Measurements from ENCODE around the gene TRIM47. TPM values are rescaled to one million over a fixed set of nuclear protein-coding genes. Genes with fewer than 3 reads are reported as not detected.

TRIM47 gene
- total and polyA plus RNA-seq, 2 of the 13 experiments (the other 11 are each of a cell fraction or from before 2014, with no cell fraction given) = 33.5 to 82.0 TPM

DNA sequence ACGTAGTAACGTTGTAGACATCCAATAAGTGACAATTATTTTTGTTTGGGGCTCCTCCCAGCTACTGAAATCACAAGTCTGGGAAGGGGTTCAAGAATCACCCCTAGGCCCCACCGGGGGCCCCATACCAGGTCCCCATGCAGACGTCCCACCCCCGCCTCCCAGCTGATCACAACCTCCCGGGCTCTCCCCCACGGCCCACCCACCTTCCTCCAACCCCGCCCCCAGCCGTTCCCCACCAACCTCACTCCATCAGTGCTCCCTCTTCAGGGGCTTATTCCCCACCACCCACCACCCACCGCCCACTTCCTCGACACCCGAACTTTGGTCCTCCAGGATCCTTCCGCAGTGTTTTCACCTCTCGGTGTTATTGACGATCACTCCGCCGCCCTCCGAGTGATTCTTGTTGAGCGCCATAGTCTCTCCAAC lies 23.5 kb downstream of the TRIM47 start:
- intact Hi-C loops (cut with micrococcal nuclease; ENCODE audit: unreplicated experiment) = loop anchor here (2.0 to 5.0 kb wide), 3 partner anchors 14 to 37 kb away; no protein-coding TSS in a partner anchor
- ATAC-seq = peak; percentile 6

More for the DNA sequence above, 23.5 kb downstream of the TRIM47 start:
- peaks cover 3 to 13% of the 10 kb centered on the region in 2 experiments; a peak in 4 of 5 replicates for H3K36me3 ChIP-seq (replicated peaks in 1 of 2; ENCODE audit: control insufficient read depth in 1 of 2, insufficient read depth in 2 of 2, low read length in 2 of 2)
- CTCF ChIA-PET (ENCODE audit: low intra/inter-chr PET ratio, low total read pairs) = no interaction called here
- no peaks in the 10 kb centered on the region; a peak in 1 of 5 replicates for H3K27me3 ChIP-seq (ENCODE audit: control insufficient read depth in 1 of 2, insufficient read depth in 2 of 2, low read length in 2 of 2)
- no peak for DNase-seq (ENCODE audit: low spot score)
- no TSS peak for BruUV-seq (replicated peaks)
- peak overlapping the region; percentile 64 for H3K27ac ChIP-seq (ENCODE audit: extremely low read length, insufficient read depth, low read length)
- peak overlapping the region; percentile 78 for H3K9ac ChIP-seq (ENCODE audit: insufficient read depth, low read depth, low read length)
- FAIRE-seq = no peak
- POLR2A ChIA-PET = interaction anchor here (0.6 to 12.8 kb wide), 36 partner anchors 9 to 399 kb away, joined by 3 to 454 read pairs (median 6); partner anchors contain the start of genes ACOX1, GALK1, MRPL38 and RECQL5
- WGBS (ENCODE audit: low lambda C conversion rate) = 0% methylated on average over 19 of the region's 19 CpGs
- no peak overlapping the region for H2AFZ ChIP-seq (ENCODE audit: low read length)
- H3K9me3 ChIP-seq (ENCODE audit: low read length) = no peaks in the 10 kb centered on the region
- peak overlapping the region; percentile 79 to 90 (median 90) for H3K4me3 ChIP-seq (replicated peaks in 1 of 3; ENCODE audit: insufficient read depth in 1 of 3, low read depth in 2 of 3, low read length in 3 of 3)
- TF ChIP-seq PHF8 (CRISPR knock-in tag; IDR thresholded peaks at IDR 0.05) (peak; percentile 48; the same call in 1 of the 2 replicates), ZFP82 (CRISPR knock-in tag; IDR thresholded peaks at IDR 0.05; ENCODE audit: borderline replicate concordance) (peak; percentile 22; the same call in 1 of the 2 replicates), PRPF4 (IDR thresholded peaks at IDR 0.05; ENCODE audit: low read depth, low read length, poor library complexity, severe bottlenecking) (no peak), CHD2 (IDR thresholded peaks at IDR 0.05; ENCODE audit: low read depth, low read length) (peak; percentile 72), ZBTB38 (CRISPR knock-in tag; IDR thresholded peaks at IDR 0.05) (no peak), TGIF2 (CRISPR knock-in tag; IDR thresholded peaks at IDR 0.05) (0 out of 2 replicates have a peak, but pooled peaks have one; percentile 11), SIN3A (IDR thresholded peaks at IDR 0.05; ENCODE audit: borderline replicate concordance, low read depth, low read length) (peak; percentile 26; the same call in 1 of the 2 replicates), ZBTB7A (CRISPR knock-in tag; IDR thresholded peaks at IDR 0.05) (peak; percentile 60; the same call in 1 of the 2 replicates), HNF4A (CRISPR knock-in tag; IDR thresholded peaks at IDR 0.05) (peak; percentile 10; the same call in 1 of the 2 replicates)
- TF ChIP-seq, protein P1, sequence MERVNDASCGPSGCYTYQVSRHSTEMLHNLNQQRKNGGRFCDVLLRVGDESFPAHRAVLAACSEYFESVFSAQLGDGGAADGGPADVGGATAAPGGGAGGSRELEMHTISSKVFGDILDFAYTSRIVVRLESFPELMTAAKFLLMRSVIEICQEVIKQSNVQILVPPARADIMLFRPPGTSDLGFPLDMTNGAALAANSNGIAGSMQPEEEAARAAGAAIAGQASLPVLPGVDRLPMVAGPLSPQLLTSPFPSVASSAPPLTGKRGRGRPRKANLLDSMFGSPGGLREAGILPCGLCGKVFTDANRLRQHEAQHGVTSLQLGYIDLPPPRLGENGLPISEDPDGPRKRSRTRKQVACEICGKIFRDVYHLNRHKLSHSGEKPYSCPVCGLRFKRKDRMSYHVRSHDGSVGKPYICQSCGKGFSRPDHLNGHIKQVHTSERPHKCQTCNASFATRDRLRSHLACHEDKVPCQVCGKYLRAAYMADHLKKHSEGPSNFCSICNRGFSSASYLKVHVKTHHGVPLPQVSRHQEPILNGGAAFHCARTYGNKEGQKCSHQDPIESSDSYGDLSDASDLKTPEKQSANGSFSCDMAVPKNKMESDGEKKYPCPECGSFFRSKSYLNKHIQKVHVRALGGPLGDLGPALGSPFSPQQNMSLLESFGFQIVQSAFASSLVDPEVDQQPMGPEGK (CRISPR knock-in tag; IDR thresholded peaks at IDR 0.05) = peak; percentile 62
- TF ChIP-seq, protein P2, sequence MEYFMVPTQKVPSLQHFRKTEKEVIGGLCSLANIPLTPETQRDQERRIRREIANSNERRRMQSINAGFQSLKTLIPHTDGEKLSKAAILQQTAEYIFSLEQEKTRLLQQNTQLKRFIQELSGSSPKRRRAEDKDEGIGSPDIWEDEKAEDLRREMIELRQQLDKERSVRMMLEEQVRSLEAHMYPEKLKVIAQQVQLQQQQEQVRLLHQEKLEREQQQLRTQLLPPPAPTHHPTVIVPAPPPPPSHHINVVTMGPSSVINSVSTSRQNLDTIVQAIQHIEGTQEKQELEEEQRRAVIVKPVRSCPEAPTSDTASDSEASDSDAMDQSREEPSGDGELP (IDR thresholded peaks at IDR 0.05; ENCODE audit: borderline replicate concordance, low read depth) = peak; percentile 71
- TF ChIP-seq, protein P3, sequence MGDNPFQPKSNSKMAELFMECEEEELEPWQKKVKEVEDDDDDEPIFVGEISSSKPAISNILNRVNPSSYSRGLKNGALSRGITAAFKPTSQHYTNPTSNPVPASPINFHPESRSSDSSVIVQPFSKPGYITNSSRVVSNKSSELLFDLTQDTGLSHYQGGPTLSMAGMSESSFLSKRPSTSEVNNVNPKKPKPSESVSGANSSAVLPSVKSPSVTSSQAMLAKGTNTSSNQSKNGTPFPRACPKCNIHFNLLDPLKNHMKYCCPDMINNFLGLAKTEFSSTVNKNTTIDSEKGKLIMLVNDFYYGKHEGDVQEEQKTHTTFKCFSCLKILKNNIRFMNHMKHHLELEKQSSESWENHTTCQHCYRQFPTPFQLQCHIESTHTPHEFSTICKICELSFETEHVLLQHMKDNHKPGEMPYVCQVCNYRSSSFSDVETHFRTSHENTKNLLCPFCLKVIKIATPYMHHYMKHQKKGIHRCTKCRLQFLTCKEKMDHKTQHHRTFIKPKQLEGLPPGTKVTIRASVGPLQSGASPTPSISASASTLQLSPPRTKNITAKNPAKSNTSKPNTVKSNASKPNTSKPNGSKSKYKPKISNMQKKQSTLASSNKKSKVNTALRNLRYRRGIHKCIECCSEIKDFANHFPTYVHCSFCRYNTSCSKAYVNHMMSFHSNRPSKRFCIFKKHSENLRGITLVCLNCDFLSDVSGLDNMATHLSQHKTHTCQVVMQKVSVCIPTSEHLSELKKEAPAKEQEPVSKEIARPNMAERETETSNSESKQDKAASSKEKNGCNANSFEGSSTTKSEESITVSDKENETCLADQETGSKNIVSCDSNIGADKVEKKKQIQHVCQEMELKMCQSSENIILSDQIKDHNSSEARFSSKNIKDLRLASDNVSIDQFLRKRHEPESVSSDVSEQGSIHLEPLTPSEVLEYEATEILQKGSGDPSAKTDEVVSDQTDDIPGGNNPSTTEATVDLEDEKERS (CRISPR knock-in tag; IDR thresholded peaks at IDR 0.05) = no peak
- H4K20me1 ChIP-seq (ENCODE audit: insufficient read depth, low read length) = peaks cover 4% of the 10 kb centered on the region; the same call in 1 of the 2 replicates
- peaks cover 52% of the 10 kb centered on the region for H3K4me1 ChIP-seq (ENCODE audit: insufficient read depth, low read length)
- H3K79me2 ChIP-seq (ENCODE audit: insufficient read depth, low read length) = peaks cover 17% of the 10 kb centered on the region
- in situ Hi-C loops (cut with HindIII; ENCODE audit: extremely low pct_ligation_motif_present, low pct_unique_long_range_greater_than_20kb) = no loop called here
- peak overlapping the region; percentile 92 for H3K4me2 ChIP-seq (ENCODE audit: low read depth, low read length)

All from HepG2 (cell line).